CD4-positive, alpha-beta T cell (primary cell): ENCODE measurements around the gene SCAF8. TPM values are rescaled to one million over a fixed set of nuclear protein-coding genes. Genes with fewer than 3 reads are reported as not detected.
A peak's percentile ranks its signal among the peaks of the same experiment; 100 is the strongest.
"Not testable (repeated sequence)": the region's sequence is repeated elsewhere in the genome, so short reads cannot be mapped to it uniquely, and the experiment has no call there.

Source experiments
- ATAC-seq: fragments of 200-7000 bp; cut with Tn5 transposase; one replicate; pipeline ENCODE4 v1.10.0; 2022; ENCODE audit warnings: mild to moderate bottlenecking; ENCODE audit not compliant: poor library complexity
- CTCF ChIA-PET: fragments of 350-600 bp; sonication (Branson Sonifier 250); formaldehyde crosslinking; loops from one replicate; lab custom pipeline; 2021; ENCODE audit warnings: antibody characterized with exemption, inconsistent platforms; lab: Charles Lee
- POLR2A ChIA-PET: fragments of 350-600 bp; sonication (Branson Sonifier 250); formaldehyde crosslinking; loops from one replicate; lab custom pipeline; 2021; ENCODE audit warnings: antibody characterized with exemption, inconsistent platforms; lab: Charles Lee
- DNase-seq, 14 experiments: peaks; one replicate each; pipeline ENCODE4 v3.0.0-alpha.2; 2013 to 2020; ENCODE audit warnings: mixed read lengths in 2 of 14
- H3K27ac ChIP-seq, 2 donors: one replicate each; pipeline versions ENCODE4 v1.5.1 to v1.7.0; 2013; ENCODE audit warnings: low read length in 2 of 2, low read depth in 1 of 2, mild to moderate bottlenecking in 1 of 2
- H3K27me3 ChIP-seq, 2 experiments: 1 replicate in 1 of 2; 2 replicates in 1 of 2; pipeline versions ENCODE4 v1.6.1 to v1.7.0; 2013; ENCODE audit warnings: low read length in 2 of 2, control low read depth in 1 of 2, mild to moderate bottlenecking in 1 of 2, moderate library complexity in 1 of 2; ENCODE audit not compliant: insufficient read depth in 2 of 2, control insufficient read depth in 1 of 2
- H3K36me3 ChIP-seq: one replicate; pipeline ENCODE4 v1.6.1; 2013; ENCODE audit warnings: low read length, control low read depth; ENCODE audit not compliant: insufficient read depth
- H3K4me1 ChIP-seq: one replicate; pipeline ENCODE4 v1.6.1; 2013; ENCODE audit warnings: low read length, control low read depth; ENCODE audit not compliant: insufficient read depth
- H3K4me3 ChIP-seq: one replicate; pipeline ENCODE4 v1.5.1; 2013; ENCODE audit warnings: mild to moderate bottlenecking, low read length, moderate library complexity
- H3K9me3 ChIP-seq, 2 experiments: 1 replicate in 1 of 2; 2 replicates in 1 of 2; pipeline versions ENCODE4 v1.6.1 to v1.7.0; 2013; ENCODE audit warnings: low read length in 2 of 2, mild to moderate bottlenecking in 2 of 2, control low read depth in 1 of 2, moderate library complexity in 1 of 2; ENCODE audit not compliant: control insufficient read depth in 1 of 2, insufficient read depth in 1 of 2
- H3K27ac Mint-ChIP-seq: one replicate; pipeline ENCODE4 v1.8.0; 2020; ENCODE audit warnings: mixed read lengths
- H3K27me3 Mint-ChIP-seq: one replicate; pipeline ENCODE4 v1.8.0; 2021; ENCODE audit warnings: mixed read lengths
- H3K36me3 Mint-ChIP-seq: one replicate; pipeline ENCODE4 v1.8.0; 2021; ENCODE audit warnings: low read depth, mixed read lengths
- H3K4me1 Mint-ChIP-seq: one replicate; pipeline ENCODE4 v1.8.0; 2021; ENCODE audit warnings: low read depth, mixed read lengths
- H3K4me3 Mint-ChIP-seq: one replicate; pipeline ENCODE4 v1.8.0; 2020; ENCODE audit warnings: mild to moderate bottlenecking, mixed read lengths
- H3K9me3 Mint-ChIP-seq: one replicate; pipeline ENCODE4 v1.8.0; 2020; ENCODE audit warnings: mixed read lengths
- intact Hi-C, 2 experiments: fragments of 100-400 bp; cut with DNase I in 1 of 2; cut with micrococcal nuclease in 1 of 2; formaldehyde crosslinking; loops; one replicate each; pipeline versions ENCODE4 v1.15.1 to v1.9.0; 2023 to 2025; cut with DNase I, micrococcal nuclease
- total RNA-seq, 174 experiments: library from RNA in 2 of 174; stranded (reverse) in 2 of 174; gene quantifications; one replicate each; pipeline ENCODE4 v1.2.3 and lab custom pipeline; 2021 to 2026
- TF ChIP-seq, protein P1 (sequence below): fragments of 200-600 bp; IDR thresholded peaks from one replicate; pipeline ENCODE4 v1.8.0; 2022; ENCODE audit warnings: antibody characterized with exemption, mild to moderate bottlenecking

The SCAF8 gene
- total RNA-seq, 2 experiments from 2014 or later = 82.6 to 83.8 TPM

DNA sequence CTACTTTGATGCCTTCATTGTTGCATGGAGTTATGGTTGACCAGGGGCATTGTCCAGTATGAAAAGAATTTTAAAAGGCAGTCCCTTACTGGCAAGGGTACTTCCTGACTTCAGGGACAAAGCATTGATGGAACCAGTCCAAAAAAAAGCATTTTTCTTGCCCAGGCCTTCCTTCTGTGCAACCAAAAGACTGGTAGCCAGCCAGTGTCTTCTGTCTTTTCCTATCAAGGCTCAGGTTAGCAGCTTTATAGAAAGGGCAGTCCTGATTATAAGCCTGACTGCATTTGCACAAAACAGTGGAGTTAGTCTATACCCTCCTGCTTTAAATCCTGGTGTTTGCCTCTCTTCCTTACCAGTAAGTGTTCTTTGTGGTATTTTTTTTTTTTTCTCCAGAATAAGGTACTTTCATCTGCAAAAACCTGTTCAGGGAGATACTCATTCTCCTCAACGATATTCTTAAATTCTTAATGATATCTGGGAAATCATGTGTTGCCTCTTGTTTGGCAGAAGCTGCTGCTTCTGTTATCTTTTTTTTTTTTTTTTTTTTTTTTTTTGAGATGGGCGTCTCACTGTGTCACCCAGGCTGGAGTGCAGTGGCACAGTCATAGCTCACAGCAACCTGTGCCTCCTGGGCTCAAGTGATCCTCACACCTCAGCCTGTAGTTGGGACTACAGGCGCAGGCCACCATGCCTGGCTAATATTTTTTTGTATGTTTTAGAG is 33.9 kb downstream of the SCAF8 start:
- Mint-ChIP-seq H3K4me1 (peaks cover 93% of the 10 kb centered on the region), H3K9me3 (no peaks in the 10 kb centered on the region), H3K36me3 (peaks cover 32% of the 10 kb centered on the region), H3K27ac (peak overlapping the region; percentile 50), H3K27me3 (no peaks in the 10 kb centered on the region), H3K4me3 (peak overlapping the region; percentile 26)
- intact Hi-C loops = no loop called here
- POLR2A ChIA-PET = interaction anchor here (0.6 kb wide), 1 partner anchor 32 kb away, joined by 3 read pairs; no protein-coding TSS in a partner anchor
- TF ChIP-seq, protein P1, sequence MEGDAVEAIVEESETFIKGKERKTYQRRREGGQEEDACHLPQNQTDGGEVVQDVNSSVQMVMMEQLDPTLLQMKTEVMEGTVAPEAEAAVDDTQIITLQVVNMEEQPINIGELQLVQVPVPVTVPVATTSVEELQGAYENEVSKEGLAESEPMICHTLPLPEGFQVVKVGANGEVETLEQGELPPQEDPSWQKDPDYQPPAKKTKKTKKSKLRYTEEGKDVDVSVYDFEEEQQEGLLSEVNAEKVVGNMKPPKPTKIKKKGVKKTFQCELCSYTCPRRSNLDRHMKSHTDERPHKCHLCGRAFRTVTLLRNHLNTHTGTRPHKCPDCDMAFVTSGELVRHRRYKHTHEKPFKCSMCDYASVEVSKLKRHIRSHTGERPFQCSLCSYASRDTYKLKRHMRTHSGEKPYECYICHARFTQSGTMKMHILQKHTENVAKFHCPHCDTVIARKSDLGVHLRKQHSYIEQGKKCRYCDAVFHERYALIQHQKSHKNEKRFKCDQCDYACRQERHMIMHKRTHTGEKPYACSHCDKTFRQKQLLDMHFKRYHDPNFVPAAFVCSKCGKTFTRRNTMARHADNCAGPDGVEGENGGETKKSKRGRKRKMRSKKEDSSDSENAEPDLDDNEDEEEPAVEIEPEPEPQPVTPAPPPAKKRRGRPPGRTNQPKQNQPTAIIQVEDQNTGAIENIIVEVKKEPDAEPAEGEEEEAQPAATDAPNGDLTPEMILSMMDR = no peak
- no peaks in the 10 kb centered on the region for H3K9me3 ChIP-seq
- CTCF ChIA-PET = no interaction called here
- H3K27me3 ChIP-seq = no peaks in the 10 kb centered on the region
- H3K4me1 ChIP-seq = peaks cover 31% of the 10 kb centered on the region
- H3K27ac ChIP-seq = no peak overlapping the region
- no peaks in the 10 kb centered on the region for H3K36me3 ChIP-seq
- no peak for DNase-seq
- no peak for ATAC-seq
- H3K4me3 ChIP-seq = no peak overlapping the region

DNA sequence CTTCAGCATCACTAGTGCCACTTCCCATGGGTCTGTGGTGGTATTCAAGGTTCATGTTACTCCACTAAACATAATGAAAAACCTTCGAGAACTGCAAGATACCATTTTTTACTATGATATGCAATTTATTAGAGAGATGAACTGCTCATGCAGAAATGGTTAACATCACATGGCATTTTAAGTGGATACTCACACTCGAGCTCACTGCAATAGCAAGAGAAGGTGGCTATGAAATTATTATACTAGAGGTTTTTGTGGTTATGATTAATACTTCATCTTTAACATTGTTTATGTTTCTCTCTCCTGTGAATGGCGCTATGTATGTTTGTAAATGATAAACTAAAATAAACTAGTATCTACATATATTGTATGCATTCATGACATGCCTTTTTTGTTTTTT is 35.1 kb downstream of the SCAF8 start:
- H3K4me1 ChIP-seq = peaks cover 28% of the 10 kb centered on the region
- Mint-ChIP-seq H3K4me3 (no peak overlapping the region), H3K9me3 (no peaks in the 10 kb centered on the region), H3K27ac (no peak overlapping the region), H3K4me1 (peaks cover 91% of the 10 kb centered on the region), H3K36me3 (peaks cover 35% of the 10 kb centered on the region), H3K27me3 (no peaks in the 10 kb centered on the region)
- no peaks in the 10 kb centered on the region for H3K9me3 ChIP-seq
- ChIA-PET POLR2A (no interaction called here), CTCF (no interaction called here)
- no peak overlapping the region for H3K27ac ChIP-seq
- DNase-seq (no peak), ATAC-seq (no peak)
- no peaks in the 10 kb centered on the region for H3K27me3 ChIP-seq
- no peaks in the 10 kb centered on the region for H3K36me3 ChIP-seq
- H3K4me3 ChIP-seq = no peak overlapping the region
- TF ChIP-seq, protein P1 = no peak
- intact Hi-C loops = no loop called here

DNA sequence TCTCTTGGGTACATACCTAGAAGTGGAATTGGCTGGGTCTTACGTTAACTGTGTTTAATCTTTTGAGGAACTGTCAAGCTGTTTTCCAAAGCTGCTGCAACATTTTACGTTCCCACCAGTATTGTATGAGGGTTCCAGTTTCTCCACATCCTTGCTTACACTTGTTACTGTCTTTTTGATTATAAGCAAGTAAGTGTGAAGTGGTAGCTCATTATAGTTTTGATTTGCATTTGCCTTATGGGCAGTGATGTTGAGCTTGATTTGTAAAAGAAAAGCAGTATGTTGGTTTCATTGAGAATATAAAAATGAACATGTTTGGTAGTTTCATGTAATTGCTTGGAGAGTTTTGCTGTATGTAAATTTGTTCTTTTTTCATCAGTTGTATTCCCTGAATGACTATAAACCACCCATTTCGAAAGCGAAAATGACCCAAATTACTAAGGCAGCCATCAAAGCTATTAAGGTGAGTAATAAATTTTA is 40.4 kb downstream of the SCAF8 start:
- H3K27me3 Mint-ChIP-seq = no peaks in the 10 kb centered on the region
- no peaks in the 10 kb centered on the region for H3K9me3 Mint-ChIP-seq
- ATAC-seq = no peak
- Histone ChIP-seq H3K27ac (no peak overlapping the region), H3K4me3 (no peak overlapping the region), H3K27me3 (no peaks in the 10 kb centered on the region), H3K4me1 (peaks cover 3% of the 10 kb centered on the region), H3K9me3 (no peaks in the 10 kb centered on the region), H3K36me3 (peaks cover 14% of the 10 kb centered on the region)
- peak in 2 of 14 experiments; percentile 9 to 37 for DNase-seq
- TF ChIP-seq, protein P1 = no peak
- CTCF ChIA-PET = interaction anchor here (1.3 kb wide), 1 partner anchor 98 kb away, joined by 3 read pairs; no protein-coding TSS in a partner anchor
- H3K4me3 Mint-ChIP-seq = no peak overlapping the region
- intact Hi-C loops = no loop called here
- H3K27ac Mint-ChIP-seq = peak overlapping the region; percentile 60
- H3K36me3 Mint-ChIP-seq = peaks cover 76% of the 10 kb centered on the region
- H3K4me1 Mint-ChIP-seq = peaks cover 75% of the 10 kb centered on the region
- POLR2A ChIA-PET = no interaction called here

DNA sequence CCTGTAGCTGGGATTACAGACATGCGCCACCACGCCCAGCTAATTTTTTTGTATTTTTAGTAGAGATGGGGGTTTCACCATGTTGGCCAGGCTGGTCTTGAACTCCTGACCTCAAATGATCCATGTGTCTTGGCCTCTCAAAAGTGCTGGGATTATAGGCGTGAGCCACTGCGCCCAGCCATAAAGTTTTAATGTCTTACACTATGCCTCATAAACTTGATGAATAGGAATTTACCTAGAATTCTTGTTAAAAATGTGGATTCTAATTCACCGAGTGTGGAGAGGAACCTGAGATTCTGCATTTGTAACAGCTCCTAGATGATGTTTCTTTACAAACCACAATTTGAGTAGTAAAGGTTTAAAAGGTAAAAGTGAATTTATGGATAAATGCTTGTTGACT is 45.9 kb downstream of the SCAF8 start:
- H3K4me1 Mint-ChIP-seq = peaks cover 70% of the 10 kb centered on the region
- H3K36me3 Mint-ChIP-seq = peaks cover 90% of the 10 kb centered on the region
- H3K27me3 ChIP-seq, H3K4me1 ChIP-seq, intact Hi-C loops, H3K4me3 Mint-ChIP-seq, H3K27ac ChIP-seq, CTCF ChIA-PET, H3K4me3 ChIP-seq, ATAC-seq, H3K27me3 Mint-ChIP-seq, H3K9me3 Mint-ChIP-seq, H3K27ac Mint-ChIP-seq, DNase-seq, H3K9me3 ChIP-seq: not testable (repeated sequence)
- H3K36me3 ChIP-seq = peaks cover 30% of the 10 kb centered on the region
- POLR2A ChIA-PET = interaction anchor here (0.6 kb wide), 1 partner anchor 1796 kb away, joined by 3 read pairs; no protein-coding TSS in a partner anchor
